HL-60 (cell line): Measurements from ENCODE around the gene FBXW7.
A peak's percentile ranks its signal among the peaks of the same experiment; 100 is the strongest.

ENCODE experiments used
- CTCF ChIP-seq: IDR thresholded peaks from one replicate; pipeline ENCODE4 v1.5.1; 2011; ENCODE audit warnings: low read length, control low read depth, inconsistent platforms; ENCODE audit not compliant: insufficient read depth
- POLR2AphosphoS5 ChIP-seq: IDR thresholded peaks from 2 replicates; pipeline ENCODE4 v1.6.1; 2012; ENCODE audit warnings: low read depth
- REST ChIP-seq: IDR thresholded peaks from 2 replicates; pipeline ENCODE4 v1.6.1; 2012; ENCODE audit warnings: low read depth; ENCODE audit not compliant: insufficient replicate concordance
- SPI1 ChIP-seq: IDR thresholded peaks from 2 replicates; pipeline ENCODE4 v1.6.1; 2012; ENCODE audit warnings: low read depth, mild to moderate bottlenecking, borderline replicate concordance

GRCh38 chr4:152534541-152535359 is 1.1 kb downstream of the FBXW7 start:
- TF ChIP-seq CTCF (no peak), POLR2AphosphoS5 (no peak), REST (no peak), SPI1 (peak; percentile 51; the same call in 1 of the 2 replicates)
